Measurements from ENCODE around the gene TGFB1I1.

TGFB1I1 gene

DNA sequence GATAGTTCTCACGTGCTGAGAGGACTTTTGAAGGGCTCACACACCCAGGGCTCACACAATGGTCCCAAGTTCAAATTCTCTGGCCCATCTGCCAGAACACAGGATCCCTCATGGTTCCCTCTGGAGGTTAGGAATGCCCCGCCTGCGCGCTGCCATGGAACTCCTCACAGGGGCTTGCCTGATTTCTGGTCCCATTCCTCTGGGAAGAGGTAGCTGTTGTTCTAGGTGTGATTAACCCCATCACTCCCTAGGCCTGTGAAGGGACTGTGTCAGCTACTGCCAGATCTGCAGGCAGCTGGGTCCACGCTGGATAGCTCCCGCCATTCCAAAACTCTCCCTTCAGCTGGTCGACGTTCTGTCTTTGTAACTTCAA is 15.0 kb upstream of the TGFB1I1 start:
- Histone ChIP-seq H2AFZ (ENCODE audit: low read depth) (no peak overlapping the region), H3K79me2 (ENCODE audit: insufficient read depth, low read depth) (peaks cover 40% of the 10 kb centered on the region), H3K36me3 (ENCODE audit: insufficient read depth) (no peaks in the 10 kb centered on the region), H3K4me1 (ENCODE audit: low read depth, poor library complexity, severe bottlenecking) (peaks cover 24% of the 10 kb centered on the region), H3K4me3 (IDR thresholded peaks at IDR 0.05; ENCODE audit: insufficient read depth, low read depth, low read length) (no peak overlapping the region), H3K4me2 (peak overlapping the region; percentile 86; the same call in 1 of the 2 replicates), H3K27me3 (ENCODE audit: insufficient read depth, low read depth) (no peaks in the 10 kb centered on the region), H3K9ac (no peak overlapping the region), H3K27ac (no peak overlapping the region; the same call in 1 of the 2 replicates), H4K20me1 (ENCODE audit: insufficient read depth) (no peaks in the 10 kb centered on the region)
- TF ChIP-seq, protein P1, sequence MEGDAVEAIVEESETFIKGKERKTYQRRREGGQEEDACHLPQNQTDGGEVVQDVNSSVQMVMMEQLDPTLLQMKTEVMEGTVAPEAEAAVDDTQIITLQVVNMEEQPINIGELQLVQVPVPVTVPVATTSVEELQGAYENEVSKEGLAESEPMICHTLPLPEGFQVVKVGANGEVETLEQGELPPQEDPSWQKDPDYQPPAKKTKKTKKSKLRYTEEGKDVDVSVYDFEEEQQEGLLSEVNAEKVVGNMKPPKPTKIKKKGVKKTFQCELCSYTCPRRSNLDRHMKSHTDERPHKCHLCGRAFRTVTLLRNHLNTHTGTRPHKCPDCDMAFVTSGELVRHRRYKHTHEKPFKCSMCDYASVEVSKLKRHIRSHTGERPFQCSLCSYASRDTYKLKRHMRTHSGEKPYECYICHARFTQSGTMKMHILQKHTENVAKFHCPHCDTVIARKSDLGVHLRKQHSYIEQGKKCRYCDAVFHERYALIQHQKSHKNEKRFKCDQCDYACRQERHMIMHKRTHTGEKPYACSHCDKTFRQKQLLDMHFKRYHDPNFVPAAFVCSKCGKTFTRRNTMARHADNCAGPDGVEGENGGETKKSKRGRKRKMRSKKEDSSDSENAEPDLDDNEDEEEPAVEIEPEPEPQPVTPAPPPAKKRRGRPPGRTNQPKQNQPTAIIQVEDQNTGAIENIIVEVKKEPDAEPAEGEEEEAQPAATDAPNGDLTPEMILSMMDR (conservative IDR thresholded peaks at IDR 0.05; ENCODE audit: low read depth, low read length): no peak

DNA sequence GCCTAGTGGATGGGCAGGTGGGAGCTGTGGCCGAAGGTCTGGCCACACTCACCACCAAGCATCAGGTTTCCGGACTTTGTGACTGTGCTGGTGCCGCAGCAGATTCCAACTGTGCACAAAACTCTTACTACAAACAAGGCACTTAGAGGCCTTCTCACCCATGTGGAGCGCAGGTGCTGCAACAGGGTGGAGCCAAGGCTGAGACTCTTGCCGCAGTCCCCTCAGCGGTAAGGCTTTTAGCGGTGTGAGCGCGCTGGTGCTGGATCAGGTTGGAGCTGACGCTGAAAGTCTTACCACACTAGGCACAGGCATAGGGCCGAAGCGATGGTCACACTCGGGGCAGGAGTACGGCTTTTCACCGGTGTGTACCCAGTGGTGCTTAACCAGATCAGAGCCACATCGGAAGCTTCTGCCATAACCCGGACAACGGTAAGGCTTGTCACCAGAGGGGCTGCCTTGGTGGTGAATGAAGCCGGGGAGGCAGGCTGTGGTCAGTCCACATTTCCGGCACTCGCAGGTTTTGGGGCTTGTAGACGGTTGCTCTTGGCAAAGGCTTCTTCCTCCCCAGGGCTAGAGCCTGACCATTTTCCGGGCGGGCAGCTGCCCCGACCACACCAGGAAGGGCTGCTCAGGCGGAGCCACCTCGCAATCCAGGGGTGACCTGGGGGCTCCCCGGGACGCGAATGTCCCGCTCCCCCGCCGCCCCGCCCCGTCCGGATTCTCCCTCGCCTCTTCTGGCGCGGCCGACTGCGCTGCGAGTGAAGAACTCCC is 13.7 kb upstream of the TGFB1I1 start:
- peak overlapping the region; percentile 90 for H3K27ac ChIP-seq
- TF ChIP-seq, protein P1 (conservative IDR thresholded peaks at IDR 0.05; ENCODE audit: low read depth, low read length): no peak; the same call in 1 of the 2 replicates
- H3K4me2 ChIP-seq: peak overlapping the region; percentile 86
- no peaks in the 10 kb centered on the region for H3K36me3 ChIP-seq (ENCODE audit: insufficient read depth)
- H3K9ac ChIP-seq: peak overlapping the region; percentile 90
- H3K27me3 ChIP-seq (ENCODE audit: insufficient read depth, low read depth): no peaks in the 10 kb centered on the region
- no peaks in the 10 kb centered on the region for H4K20me1 ChIP-seq (ENCODE audit: insufficient read depth)
- peaks cover 24% of the 10 kb centered on the region for H3K4me1 ChIP-seq (ENCODE audit: low read depth, poor library complexity, severe bottlenecking)
- no peak overlapping the region for H3K4me3 ChIP-seq (IDR thresholded peaks at IDR 0.05; ENCODE audit: insufficient read depth, low read depth, low read length)
- peaks cover 40% of the 10 kb centered on the region for H3K79me2 ChIP-seq (ENCODE audit: insufficient read depth, low read depth)
- H2AFZ ChIP-seq (ENCODE audit: low read depth): peak overlapping the region; percentile 45

DNA sequence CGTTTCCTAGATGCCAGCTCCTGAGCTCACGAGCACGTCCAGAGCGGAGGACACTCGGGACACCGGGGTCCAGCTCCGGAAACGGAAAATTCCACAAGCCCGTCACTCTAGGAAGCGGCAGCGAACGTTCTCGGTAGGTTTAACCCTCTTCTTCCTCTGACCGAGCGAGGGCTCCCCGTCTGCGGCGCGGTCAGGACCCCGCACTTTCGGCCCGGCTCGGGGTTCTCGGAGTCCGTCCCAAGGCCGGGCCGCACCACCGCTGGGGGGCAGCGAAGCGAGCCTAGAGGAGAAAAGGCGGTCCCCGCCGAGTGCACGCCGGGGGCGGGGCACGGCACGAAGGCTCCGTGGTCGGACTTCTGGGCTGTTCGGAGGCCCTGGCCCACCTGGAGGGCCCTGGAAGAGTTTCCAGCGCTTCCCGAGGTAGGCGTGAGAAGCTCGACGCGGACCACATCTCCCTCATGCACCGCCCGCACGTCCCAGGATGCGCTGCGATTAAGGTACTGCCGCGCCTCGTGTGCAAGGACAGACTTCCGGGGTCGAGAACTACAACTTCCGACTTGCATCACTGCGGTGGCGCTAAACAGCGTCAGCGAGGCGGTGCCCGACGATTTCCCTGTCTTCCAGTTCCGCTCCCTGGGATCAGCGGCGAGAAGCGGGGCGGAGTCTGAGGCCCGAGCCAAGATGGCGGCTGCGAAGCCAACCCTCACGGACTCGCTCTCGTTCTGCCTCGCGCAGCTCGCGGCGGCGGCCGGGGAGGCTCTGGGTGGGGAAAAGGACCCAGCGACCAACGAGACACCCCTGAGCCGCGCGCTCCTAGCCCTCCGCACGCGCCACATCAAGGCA is 12.9 kb upstream of the TGFB1I1 start, which contains the start of gene ARMC5:
Gene ARMC5, plus strand, starts transcription at position 658 of the 843 bp plus-strand sequence. Its CDS starts 24 bp downstream, at position 682.
- peak within 1 kb of the TSS; percentile 90 for H3K9ac ChIP-seq
- no peaks in the 10 kb centered on the region for H3K27me3 ChIP-seq (ENCODE audit: insufficient read depth, low read depth)
- H3K4me2 ChIP-seq: peak within 1 kb of the TSS; percentile 86
- no peak within 1 kb of the TSS for H3K4me3 ChIP-seq (IDR thresholded peaks at IDR 0.05; ENCODE audit: insufficient read depth, low read depth, low read length)
- H4K20me1 ChIP-seq (ENCODE audit: insufficient read depth): no peaks in the 10 kb centered on the region
- no peaks in the 10 kb centered on the region for H3K36me3 ChIP-seq (ENCODE audit: insufficient read depth)
- H3K4me1 ChIP-seq (ENCODE audit: low read depth, poor library complexity, severe bottlenecking): peaks cover 24% of the 10 kb centered on the region
- peak within 1 kb of the TSS; percentile 45 for H2AFZ ChIP-seq (ENCODE audit: low read depth)
- peak within 1 kb of the TSS; percentile 90 for H3K27ac ChIP-seq
- peaks cover 40% of the 10 kb centered on the region for H3K79me2 ChIP-seq (ENCODE audit: insufficient read depth, low read depth)
- TF ChIP-seq, protein P1 (conservative IDR thresholded peaks at IDR 0.05; ENCODE audit: low read depth, low read length): peak; percentile 73

- Histone ChIP-seq H3K4me3 (IDR thresholded peaks at IDR 0.05; ENCODE audit: insufficient read depth, low read depth, low read length) (no peak overlapping the region), H4K20me1 (ENCODE audit: insufficient read depth) (no peaks in the 10 kb centered on the region), H2AFZ (ENCODE audit: low read depth) (peak overlapping the region; percentile 45), H3K36me3 (ENCODE audit: insufficient read depth) (no peaks in the 10 kb centered on the region), H3K27ac (peak overlapping the region; percentile 90), H3K4me2 (peak overlapping the region; percentile 85), H3K9ac (peak overlapping the region; percentile 90), H3K27me3 (ENCODE audit: insufficient read depth, low read depth) (no peaks in the 10 kb centered on the region), H3K79me2 (ENCODE audit: insufficient read depth, low read depth) (peaks cover 40% of the 10 kb centered on the region), H3K4me1 (ENCODE audit: low read depth, poor library complexity, severe bottlenecking) (peaks cover 24% of the 10 kb centered on the region)
- TF ChIP-seq, protein P1 (conservative IDR thresholded peaks at IDR 0.05; ENCODE audit: low read depth, low read length): no peak
These were observed 12.0 kb upstream of the TGFB1I1 start for GRCh38 chr16:31459687-31460581.
